Cardiac fibroblast (primary cell): ENCODE data around the gene GRIN2A.
A peak's percentile ranks its signal among the peaks of the same experiment; 100 is the strongest.

Source experiments
- DNase-seq, 2 donors: peaks; one replicate each; pipeline versions ENCODE4 v3.0.0 to v3.0.0-alpha.2; 2010; ENCODE audit warnings: low read depth in 2 of 2
- H3K4me3 ChIP-seq, 2 donors: replicated peaks in 1 of 2; 1 replicate in 1 of 2; 2 replicates in 1 of 2; pipeline ENCODE4 v1.5.1; 2011; ENCODE audit warnings: low read depth in 2 of 2, low read length in 2 of 2, mild to moderate bottlenecking in 2 of 2, moderate library complexity in 1 of 2
- CTCF ChIP-seq: IDR thresholded peaks from one replicate; pipeline ENCODE4 v1.5.1; 2011; ENCODE audit warnings: low read depth, mild to moderate bottlenecking, low read length, inconsistent platforms

The GRIN2A gene

GRCh38 chr16:9713907-9714306 is 468.3 kb downstream of the GRIN2A start:
- DNase-seq = no peak
- TF ChIP-seq CTCF = no peak
- H3K4me3 ChIP-seq = no peak overlapping the region

GRCh38 chr16:9713156-9713555 is 469.1 kb downstream of the GRIN2A start:
- DNase-seq = no peak
- no peak for TF ChIP-seq CTCF
- no peak overlapping the region for H3K4me3 ChIP-seq

GRCh38 chr16:9708972-9709620 is 473.1 kb downstream of the GRIN2A start:
- no peak for TF ChIP-seq CTCF
- no peak overlapping the region for H3K4me3 ChIP-seq
- DNase-seq = no peak

- DNase-seq = peak in 1 of 2 donors; percentile 1
- no peak overlapping the region for H3K4me3 ChIP-seq
- TF ChIP-seq CTCF = no peak
These were observed 475.9 kb downstream of the GRIN2A start for GRCh38 chr16:9706217-9706836.

- H3K4me3 ChIP-seq = no peak overlapping the region
- no peak for TF ChIP-seq CTCF
- no peak for DNase-seq
These were observed 478.5 kb downstream of the GRIN2A start for GRCh38 chr16:9703731-9704130.
